Stimulated activated naive CD4-positive, alpha-beta T cell treated with Interleukin-2 at 50 U/mL for 16 hours (primary cell): ENCODE measurements around the gene GOLGA8K.
"Not testable (repeated sequence)": the region's sequence is repeated elsewhere in the genome, so short reads cannot be mapped to it uniquely, and the experiment has no call there.

ENCODE experiments used
- DNase-seq: peaks from one replicate; lab custom pipeline; 2025; lab: John Stamatoyannopoulos, UW

Gene GOLGA8K, protein sequence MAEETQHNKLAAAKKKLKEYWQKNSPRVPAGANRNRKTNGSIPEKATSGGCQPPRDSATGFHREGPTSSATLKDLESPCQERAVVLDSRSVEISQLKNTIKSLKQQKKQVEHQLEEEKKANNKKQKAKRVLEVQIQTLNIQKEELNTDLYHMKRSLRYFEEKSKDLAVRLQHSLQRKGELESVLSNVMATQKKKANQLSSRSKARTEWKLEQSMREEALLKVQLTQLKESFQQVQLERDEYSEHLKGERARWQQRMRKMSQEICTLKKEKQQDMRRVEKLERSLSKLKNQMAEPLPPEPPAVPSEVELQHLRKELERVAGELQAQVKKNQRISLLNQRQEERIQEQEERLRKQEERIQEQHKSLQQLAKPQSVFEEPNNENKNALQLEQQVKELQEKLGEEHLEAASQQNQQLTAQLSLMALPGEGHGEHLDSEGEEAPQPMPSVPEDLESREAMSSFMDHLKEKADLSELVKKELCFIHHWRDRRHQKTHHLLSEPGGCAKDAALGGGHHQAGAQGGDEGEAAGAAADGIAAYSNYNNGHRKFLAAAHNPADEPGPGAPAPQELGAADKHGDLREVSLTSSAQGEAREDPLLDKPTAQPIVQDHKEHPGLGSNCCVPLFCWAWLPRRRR

DNA sequence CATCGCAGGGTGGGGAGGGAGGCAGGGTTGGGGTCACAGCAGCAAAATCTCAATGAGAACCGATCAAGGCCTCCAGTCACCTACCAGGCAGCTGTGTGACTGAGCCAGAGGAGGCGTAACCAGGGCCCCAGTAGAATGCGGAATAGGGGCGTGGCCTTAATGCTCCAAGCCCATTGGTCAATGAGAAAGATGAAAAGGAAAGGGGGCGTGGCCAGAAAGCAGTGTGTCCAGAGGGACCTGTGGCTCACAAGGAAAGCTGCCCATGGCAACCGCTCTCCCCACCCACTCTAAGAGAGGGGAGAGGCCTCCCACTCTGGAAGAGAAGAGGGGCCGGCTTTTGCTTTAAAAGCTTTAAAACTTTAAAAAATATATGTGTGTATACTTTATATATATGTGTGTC, at the start of gene GOLGA8K:
Gene GOLGA8K, minus strand, starts transcription at position 101 of the 400 bp plus-strand sequence. Its CDS starts 98 bp downstream, at position 3.
- not testable (repeated sequence) for DNase-seq

DNA sequence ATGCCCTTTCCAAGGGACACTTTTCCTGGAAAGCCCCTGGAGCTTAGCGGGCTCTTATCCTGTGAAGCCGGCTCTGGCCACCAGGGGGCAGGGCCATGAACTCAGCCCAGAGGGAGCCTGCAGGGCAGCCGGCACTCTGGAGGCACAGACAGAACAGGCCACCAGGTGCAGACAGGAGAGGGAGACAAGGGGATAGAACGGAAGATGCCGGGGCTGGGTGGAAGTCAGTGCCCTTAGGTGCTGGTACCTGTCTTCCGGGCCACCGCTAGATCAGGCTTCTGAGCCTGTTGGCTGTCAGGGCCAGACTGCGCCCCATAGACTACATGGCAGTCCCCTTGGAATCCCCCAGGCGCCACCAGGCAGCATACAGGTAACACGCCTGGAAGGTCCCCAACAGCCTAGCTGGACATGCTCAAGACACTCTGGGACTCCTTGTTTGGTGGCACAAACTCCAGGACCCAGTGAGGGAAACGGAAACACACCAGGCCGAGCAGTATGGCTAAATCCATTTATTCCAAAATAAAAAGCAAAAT, 37.4 kb upstream of the GOLGA8K start:
- DNase-seq, result not testable (repeated sequence)

DNA sequence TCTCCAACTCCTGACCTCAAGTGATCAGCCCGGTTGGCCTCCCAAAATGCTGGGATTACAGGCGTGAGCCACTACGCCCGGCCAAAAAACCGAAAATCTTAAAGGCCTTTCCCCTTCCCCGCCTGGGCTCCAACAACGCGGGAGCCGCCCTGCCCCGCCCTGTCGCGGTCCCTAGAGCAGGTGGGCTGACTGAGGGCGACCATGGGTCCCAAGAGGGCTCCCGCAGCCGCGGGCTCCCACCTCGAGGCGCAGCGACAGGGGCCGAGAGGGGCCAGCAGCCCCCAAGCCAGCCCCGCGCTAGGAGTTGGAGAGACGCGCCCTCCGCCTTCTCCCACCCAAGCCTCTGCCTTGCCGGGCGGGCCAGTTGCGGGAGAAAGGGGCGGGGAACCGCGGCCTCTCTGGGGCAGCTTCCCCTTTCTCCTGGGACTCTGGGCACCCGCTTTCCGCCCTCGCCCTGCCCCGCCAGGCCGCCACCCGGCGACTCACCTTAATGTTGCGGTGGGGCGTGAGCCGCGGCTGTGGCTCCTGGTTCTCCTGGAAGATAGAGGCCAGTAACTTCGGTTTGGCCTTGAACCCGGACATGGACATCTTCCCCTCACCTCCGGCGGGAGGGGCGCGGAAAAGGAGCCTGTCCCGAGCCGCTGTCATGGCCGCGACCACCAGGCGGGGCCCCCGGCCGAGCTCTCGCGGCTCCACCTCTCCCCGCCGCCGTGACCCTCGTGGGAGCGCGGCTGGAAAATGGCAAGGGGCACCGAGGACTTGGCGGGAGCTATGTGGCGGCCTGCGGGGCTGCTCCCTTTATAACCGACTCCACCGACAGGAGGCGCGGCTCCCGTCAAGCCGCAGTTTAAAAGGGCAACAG, 31.2 kb upstream of the GOLGA8K start:
- DNase-seq, result not testable (repeated sequence)

DNA sequence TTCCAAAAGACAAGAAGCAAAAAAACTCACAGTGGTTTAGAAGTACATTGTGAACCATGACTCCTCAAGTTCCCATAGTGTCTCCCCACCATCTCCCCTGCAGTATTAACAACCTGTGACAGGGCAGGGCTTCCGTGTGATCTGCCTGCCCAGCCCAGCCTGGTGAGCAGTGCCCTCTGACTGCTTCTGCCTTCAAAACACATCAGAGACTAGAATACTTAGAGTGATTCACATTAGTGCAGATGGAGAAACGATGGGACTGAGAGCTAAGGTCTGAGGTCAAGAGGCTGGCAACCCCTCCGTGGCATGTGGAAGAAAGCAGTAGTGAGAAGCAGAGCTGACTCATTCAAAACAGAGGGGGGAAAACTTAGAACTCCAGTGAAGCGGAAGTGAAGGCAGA, 24.5 kb upstream of the GOLGA8K start:
- DNase-seq, result not testable (repeated sequence)

DNA sequence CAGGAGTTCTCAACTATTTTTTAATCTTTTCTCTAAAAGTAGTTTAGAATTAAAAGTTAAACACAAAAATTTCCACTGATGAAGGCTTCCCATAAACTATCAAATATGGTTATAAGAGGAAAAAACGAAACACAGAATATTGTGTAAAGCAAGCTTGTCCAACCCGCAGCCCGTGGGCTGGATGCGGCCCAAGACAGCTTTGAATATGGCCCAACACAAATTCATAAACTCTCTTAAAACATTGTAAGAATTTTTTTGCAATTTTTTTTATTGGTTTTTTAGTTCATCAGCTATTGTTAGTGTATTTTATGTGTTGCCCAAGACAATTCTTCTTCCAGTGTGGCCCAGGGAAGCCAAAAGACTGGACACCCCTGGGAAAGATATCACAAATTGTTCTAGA, 23.4 kb upstream of the GOLGA8K start:
- not testable (repeated sequence) for DNase-seq

DNA sequence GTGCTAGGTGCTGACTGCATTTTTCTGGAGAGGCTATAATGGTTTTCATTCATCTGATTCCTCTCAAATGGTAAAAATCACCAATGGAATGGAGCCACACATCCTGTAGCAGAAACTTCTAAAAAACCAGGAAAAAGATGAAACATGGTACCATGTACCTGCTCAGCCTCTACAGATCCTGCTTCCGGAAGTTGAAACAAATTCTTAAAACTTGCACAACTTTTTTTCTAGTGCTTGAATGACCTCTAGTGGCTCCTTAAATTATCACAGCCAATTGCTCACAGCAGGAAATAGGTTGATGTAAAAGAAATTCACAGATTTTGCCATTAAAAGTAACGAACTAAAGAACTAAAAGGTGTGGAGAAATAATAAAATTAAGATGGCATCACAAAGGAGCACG, 4.8 kb upstream of the GOLGA8K start:
- not testable (repeated sequence) for DNase-seq

DNA sequence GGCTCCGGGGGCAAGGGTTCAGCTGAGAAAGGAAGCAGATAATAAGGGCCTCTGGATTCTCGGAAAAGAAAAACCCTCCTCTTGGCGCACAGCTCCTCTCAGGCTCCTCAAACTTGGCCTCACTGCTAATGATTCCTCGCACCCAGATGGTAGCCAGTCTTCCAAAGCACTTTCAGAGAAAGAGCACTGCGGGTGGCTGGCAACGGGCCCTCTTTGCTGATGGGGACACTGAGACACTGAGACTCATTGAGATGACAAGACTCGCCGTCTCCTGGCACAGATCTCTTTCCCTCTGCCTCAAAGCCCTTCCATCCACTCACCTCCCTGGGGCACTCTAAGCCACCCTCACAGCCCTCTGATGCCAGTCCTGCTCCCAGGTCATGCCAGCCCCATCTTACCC, 6.6 kb downstream of the GOLGA8K start:
- DNase-seq, result not testable (repeated sequence)

DNA sequence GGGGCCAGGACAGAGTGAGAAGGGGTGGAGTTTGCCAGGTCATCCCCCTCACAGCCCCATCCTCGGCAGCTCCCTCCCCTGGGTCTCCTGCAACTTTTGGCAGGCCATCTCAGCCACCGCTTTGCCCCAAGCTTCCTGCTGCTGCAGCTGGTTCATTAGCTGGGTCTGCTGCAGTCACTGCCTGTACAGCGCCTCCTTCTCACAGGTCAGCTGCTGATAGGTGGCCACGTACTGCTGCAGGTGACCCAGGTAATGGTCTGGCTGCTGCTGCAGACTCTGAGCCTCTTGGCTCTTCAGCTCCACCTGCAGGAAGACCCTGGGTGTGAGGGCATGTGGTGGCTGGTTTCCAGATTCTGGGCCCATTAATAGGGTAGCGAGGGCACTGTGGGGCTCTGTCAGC, 8.3 kb downstream of the GOLGA8K start:
- not testable (repeated sequence) for DNase-seq

DNA sequence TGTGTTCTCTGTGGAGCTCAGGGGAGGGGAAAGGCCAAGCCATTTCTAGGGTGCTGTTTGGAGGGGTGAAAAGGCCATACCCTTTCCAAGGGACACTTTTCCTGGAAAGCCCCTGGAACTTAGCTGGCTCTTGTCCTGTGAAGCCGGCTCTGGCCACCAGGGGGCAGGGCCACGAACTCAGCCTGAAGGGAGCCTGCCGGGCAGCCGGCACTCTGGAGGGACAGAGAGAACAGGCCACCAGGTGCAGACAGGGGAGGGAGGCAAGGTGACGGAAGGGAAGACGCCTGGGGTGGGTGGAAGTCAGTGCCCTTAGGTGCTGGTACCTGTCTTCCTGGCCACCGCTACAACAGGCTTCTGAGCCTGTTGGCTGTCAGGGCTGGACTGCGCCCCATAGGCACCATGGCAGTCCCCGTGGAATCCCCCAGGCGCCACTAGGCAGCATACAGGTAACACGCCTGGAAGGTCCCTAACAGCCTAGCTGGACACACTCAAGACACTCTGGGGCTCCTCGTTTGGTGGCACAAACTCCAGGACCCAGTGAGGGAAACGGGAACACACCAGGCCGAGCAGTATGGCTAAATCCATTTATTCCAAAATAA, 14.9 kb downstream of the GOLGA8K start:
- DNase-seq, result not testable (repeated sequence)

DNA sequence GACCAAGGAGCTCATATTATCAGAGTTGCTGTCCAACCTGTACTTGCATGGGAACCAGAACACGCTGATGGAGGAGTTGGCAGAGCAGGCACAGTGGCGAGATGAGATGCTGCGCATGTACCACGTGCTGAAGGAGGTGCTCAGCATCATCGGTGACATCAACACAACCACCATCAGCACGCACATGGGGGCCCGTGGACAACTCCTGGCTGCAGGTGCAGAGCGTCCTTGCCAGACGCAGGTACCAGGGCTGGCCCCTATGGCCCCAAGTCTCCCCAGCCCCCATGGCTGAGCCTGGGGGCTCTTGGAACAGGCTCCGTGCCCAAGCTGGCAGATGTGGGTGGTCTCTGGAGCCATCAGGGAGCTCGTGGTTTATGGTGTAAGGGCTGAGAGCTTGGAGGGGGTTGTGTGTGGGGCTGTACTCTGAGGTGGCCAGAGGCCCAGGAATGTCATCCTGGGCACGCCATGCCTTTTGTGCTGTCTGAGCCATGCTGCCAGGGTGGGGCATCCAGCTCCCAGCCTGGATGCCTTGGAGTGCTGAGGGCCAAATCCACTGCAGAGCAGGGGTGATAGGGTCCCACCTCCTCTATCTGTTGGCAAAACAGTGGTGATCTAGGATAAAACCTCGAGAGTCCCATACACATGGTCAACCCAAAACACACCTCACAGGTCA, 17.1 kb downstream of the GOLGA8K start:
- not testable (repeated sequence) for DNase-seq

DNA sequence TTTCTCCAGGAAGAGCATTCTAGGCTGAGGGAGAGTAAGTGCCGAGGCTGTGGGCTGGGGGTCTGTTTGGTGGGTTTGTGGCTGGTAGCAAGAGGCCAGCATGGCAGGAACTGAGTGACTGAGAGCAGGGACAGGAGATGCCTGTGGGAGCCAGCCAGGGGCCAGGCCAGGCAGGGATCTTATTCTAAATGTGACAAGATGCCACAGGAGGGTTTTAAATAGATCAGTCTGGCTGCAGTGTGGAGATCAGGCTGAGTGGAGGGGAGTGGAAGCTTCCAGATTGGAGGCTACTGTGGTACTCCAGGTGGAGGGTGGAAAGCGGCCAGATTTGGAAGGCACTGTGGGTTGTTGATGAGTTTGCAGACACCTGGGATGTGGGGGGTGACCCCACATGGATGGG, 28.9 kb downstream of the GOLGA8K start:
- DNase-seq, result not testable (repeated sequence)

DNA sequence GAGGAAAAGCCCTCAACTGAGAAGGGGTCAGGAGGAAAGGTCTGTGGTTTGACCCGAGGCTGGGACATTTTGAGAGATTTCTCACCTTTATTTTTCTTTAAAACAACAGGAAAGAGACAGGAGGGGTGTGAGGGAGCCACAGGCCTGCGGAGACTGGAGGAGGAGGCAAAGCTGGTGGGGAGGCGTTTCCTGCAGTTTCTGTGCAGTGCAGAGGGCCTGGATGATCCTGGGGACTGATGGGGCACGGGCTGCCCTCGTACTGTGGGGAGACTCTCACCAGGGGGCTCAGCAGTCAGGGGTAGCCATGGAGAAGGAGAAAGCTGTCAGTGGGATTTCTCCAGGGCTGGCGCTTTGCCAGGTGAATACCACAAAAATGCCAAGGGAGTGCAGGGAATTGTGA, 29.4 kb downstream of the GOLGA8K start:
- DNase-seq, result not testable (repeated sequence)

DNA sequence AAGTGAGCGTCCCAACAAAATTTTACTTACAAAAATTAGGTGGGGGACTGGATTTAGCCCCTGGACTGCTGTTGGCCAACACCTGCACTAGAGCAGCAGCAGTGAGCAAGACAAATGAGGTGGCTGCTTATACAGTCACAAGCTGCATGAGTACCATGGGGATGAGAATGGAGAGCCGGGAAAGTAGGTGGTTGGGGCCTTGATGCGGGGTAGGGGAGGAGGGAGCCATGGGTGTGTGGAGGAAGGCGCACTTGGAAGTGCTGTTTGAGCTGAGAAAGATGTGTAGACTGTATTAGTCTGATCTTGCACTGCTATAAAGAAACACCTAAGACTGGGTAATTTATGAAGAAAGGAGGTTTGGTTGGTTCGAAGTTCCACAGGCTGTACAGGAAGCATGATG, 31.0 kb downstream of the GOLGA8K start:
- DNase-seq, result not testable (repeated sequence)

DNA sequence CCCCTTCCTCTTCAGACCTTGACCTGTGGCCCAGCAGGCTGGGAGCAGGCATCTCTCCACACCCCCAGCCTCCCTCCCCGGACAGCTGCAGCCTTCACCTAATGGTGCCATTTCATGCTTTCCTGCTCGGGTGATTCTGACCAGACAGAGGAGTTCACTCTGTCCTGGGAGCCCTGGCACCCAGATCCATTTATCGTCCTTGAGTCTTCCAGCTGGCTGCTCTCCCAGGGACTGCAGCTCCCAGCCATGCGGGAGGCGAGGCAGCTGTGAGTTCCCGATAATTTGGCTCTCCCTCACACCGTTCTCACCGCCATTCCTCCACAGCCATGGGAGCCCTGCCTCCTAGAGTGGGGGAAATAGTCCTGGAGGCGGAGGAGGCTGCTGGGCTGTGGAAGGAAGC, 32.6 kb downstream of the GOLGA8K start:
- DNase-seq, result not testable (repeated sequence)

DNA sequence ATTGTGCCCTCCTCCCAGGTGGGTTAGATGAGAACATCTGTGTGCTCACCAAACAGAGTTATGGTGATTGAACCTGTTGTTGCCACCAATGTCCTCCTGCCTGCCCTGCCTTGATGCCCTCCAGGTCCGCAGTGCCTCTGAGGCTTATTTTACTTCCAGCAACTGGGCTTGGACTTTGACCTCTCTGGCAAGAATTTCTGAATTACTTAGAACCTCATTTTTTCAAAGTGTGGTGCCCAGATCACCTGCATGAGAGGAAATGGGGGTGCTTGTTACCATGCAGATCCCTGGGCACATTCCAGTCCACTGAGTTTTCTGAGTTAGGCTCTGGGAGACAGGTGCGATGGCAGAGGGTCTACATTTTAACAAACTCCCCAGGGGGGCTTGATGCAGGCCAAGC, 33.0 kb downstream of the GOLGA8K start:
- DNase-seq, result not testable (repeated sequence)

DNA sequence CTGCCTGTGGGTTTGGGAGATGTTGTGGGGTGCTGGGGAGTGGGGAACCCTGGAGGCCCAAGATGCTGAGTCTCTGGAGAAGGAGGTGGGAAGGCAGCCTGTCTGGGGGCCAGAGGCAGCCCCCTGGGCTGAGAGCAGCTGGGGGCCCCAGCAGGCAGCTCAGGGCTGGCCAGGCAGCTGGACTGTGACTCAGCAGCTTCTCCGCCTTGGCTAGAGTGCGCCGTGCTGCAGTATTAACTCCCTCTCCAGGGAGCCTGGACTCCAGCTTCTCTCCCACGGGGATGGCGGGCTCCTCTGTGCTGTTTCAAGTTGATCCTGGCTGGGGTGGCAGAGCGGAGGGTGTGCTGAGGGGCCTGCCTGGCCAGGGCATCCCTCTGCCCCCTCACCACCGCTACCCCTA, 36.6 kb downstream of the GOLGA8K start:
- not testable (repeated sequence) for DNase-seq

DNA sequence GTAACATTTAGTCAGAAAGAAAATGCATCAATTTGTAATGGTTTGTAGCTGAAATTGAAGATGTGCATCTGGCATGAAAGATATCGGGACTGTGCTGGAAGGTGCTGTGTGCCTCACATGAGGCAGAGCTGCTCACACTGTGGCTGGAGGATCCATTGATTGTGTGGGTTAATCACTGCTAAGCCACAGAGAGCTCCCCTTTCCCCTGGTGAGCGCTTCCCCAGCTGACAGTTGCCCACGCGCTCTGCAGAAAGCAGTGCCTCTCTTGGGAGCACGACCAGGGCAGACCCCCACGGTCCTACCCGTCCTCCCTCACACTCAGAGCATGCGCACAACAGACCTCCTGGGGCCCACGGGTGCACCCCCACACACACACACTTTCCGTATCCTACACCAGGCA, 37.1 kb downstream of the GOLGA8K start:
- DNase-seq, result not testable (repeated sequence)

DNA sequence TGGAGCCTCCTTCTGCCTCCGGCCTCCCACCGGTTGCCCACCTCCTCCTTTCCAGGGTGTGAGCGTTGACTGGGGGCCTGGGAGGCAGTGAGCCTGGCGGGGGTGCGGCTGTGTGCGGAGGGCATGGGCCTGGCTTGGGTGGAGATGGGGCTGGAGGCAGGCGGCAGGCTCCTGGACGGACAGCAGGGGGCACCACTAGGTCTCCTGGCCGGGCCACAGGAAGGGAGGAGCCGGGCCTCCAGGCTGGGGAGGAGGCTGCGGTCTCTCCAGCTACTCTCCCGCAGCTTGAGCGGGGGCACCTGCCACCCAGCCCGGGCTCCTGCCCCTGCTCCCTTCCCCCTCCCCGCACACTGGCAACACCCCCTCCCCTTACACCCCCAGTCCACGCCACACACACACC, 38.1 kb downstream of the GOLGA8K start:
- DNase-seq, result not testable (repeated sequence)

DNA sequence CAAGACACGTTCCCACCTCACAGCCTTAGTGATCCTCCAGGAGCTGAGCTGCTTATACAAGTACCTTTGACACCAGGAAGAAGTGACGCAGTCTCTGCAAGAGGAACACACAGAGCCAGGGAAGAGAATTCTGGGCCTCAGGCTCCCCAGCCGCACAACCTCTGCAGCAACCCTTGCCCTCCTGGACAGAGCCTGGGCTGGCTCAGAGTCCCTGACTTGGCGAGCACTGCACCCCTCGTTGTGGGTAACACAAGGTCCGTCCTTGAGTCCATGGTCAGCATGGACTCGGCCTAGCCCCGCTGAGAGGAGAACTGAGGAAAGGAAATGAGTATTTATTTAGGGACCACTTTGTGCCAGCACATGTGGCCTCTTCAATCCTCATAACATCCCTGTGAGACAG, 39.6 kb downstream of the GOLGA8K start:
- not testable (repeated sequence) for DNase-seq

DNA sequence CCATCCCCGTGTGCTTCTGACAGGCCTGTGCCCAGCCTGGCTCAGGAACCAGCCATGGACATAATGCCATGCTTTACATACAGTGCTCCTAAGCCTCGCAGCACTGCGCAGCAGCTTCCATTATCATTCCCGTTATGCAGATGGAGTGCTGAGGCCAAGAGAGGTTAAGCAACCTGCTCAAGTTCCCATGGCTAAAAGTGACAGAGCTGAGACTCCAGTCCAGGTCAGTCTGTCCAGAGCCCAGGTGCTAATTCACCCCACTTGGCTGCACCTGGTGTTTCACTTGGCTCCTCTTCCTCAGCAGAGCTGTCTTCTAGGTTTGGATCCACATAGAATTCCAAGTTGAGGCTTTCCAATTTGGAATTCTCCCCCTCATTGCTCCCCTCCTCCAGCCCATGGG, 41.4 kb downstream of the GOLGA8K start:
- DNase-seq, result not testable (repeated sequence)

DNA sequence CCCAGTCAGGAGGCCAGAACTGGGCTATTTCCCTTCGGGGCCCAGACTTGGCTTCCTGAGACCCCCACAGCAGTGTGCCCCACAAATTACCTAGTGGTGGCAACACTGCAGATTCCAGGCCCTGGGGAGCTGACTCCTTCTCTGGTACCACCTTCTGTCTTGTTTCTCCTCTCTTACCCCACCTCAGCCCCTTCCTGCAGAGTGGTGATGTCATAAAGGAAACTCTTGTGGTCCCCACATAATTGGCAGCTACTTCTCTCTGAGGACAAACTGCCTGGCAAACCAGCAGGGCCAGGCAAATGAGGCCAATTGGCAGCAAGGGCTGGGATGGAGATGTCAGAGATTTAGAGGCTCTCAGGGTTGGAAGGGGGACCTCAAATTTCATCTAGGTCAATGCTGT, 44.6 kb downstream of the GOLGA8K start:
- DNase-seq, result not testable (repeated sequence)
